ENCODE data around the gene DCDC1. TPM values are rescaled to one million over a fixed set of nuclear protein-coding genes. Genes with fewer than 3 reads are reported as not detected.

DCDC1 gene
- total RNA-seq, 1 experiment from 2014 or later = 0.68 TPM

- CTCF ChIA-PET = no interaction called here
- H3K27ac Mint-ChIP-seq (ENCODE audit: unreplicated experiment) = no peak overlapping the region
- H3K36me3 Mint-ChIP-seq (ENCODE audit: insufficient read depth, unreplicated experiment) = no peaks in the 10 kb centered on the region
- H3K9me3 Mint-ChIP-seq (ENCODE audit: low read depth, unreplicated experiment) = no peaks in the 10 kb centered on the region
- H3K4me1 Mint-ChIP-seq (ENCODE audit: low read depth, unreplicated experiment) = no peaks in the 10 kb centered on the region
- no TSS peak for BruUV-seq (replicated peaks)
- DNase-seq = no peak
- intact Hi-C loops (cut with micrococcal nuclease; ENCODE audit: unreplicated experiment) = no loop called here
- no peak for TF ChIP-seq CTCF (IDR thresholded peaks at IDR 0.05; ENCODE audit: unreplicated experiment)
- H3K4me3 Mint-ChIP-seq (ENCODE audit: low read depth, unreplicated experiment) = no peak overlapping the region
- no peaks in the 10 kb centered on the region for H3K27me3 Mint-ChIP-seq (ENCODE audit: unreplicated experiment)
Measured at GRCh38 chr11:31199378-31199777, 170.2 kb downstream of the DCDC1 start.

- CTCF ChIA-PET = no interaction called here
- Mint-ChIP-seq H3K36me3 (ENCODE audit: insufficient read depth, unreplicated experiment) (no peaks in the 10 kb centered on the region), H3K4me1 (ENCODE audit: low read depth, unreplicated experiment) (no peaks in the 10 kb centered on the region), H3K27me3 (ENCODE audit: unreplicated experiment) (no peaks in the 10 kb centered on the region), H3K4me3 (ENCODE audit: low read depth, unreplicated experiment) (no peak overlapping the region), H3K9me3 (ENCODE audit: low read depth, unreplicated experiment) (peaks cover 4% of the 10 kb centered on the region), H3K27ac (ENCODE audit: unreplicated experiment) (no peak overlapping the region)
- DNase-seq = no peak
- BruUV-seq (replicated peaks) = no TSS peak
- intact Hi-C loops (cut with micrococcal nuclease; ENCODE audit: unreplicated experiment) = no loop called here
- no peak for TF ChIP-seq CTCF (IDR thresholded peaks at IDR 0.05; ENCODE audit: unreplicated experiment)
Measured at GRCh38 chr11:31173926-31174680, 195.4 kb downstream of the DCDC1 start.

- no peak for DNase-seq
- TF ChIP-seq CTCF (IDR thresholded peaks at IDR 0.05; ENCODE audit: unreplicated experiment) = peak; percentile 42
- Mint-ChIP-seq H3K27ac (ENCODE audit: unreplicated experiment) (no peak overlapping the region), H3K36me3 (ENCODE audit: insufficient read depth, unreplicated experiment) (no peaks in the 10 kb centered on the region), H3K9me3 (ENCODE audit: low read depth, unreplicated experiment) (no peaks in the 10 kb centered on the region), H3K27me3 (ENCODE audit: unreplicated experiment) (no peaks in the 10 kb centered on the region), H3K4me1 (ENCODE audit: low read depth, unreplicated experiment) (no peaks in the 10 kb centered on the region), H3K4me3 (ENCODE audit: low read depth, unreplicated experiment) (no peak overlapping the region)
- BruUV-seq (replicated peaks) = no TSS peak
- CTCF ChIA-PET = no interaction called here
- intact Hi-C loops (cut with micrococcal nuclease; ENCODE audit: unreplicated experiment) = no loop called here
Measured at GRCh38 chr11:31160504-31161422, 208.8 kb downstream of the DCDC1 start.

- no peak overlapping the region for H3K27ac Mint-ChIP-seq (ENCODE audit: unreplicated experiment)
- peaks cover 3% of the 10 kb centered on the region for H3K9me3 Mint-ChIP-seq (ENCODE audit: low read depth, unreplicated experiment)
- H3K4me3 Mint-ChIP-seq (ENCODE audit: low read depth, unreplicated experiment) = no peak overlapping the region
- intact Hi-C loops (cut with micrococcal nuclease; ENCODE audit: unreplicated experiment) = no loop called here
- H3K27me3 Mint-ChIP-seq (ENCODE audit: unreplicated experiment) = peaks cover 14% of the 10 kb centered on the region
- H3K36me3 Mint-ChIP-seq (ENCODE audit: insufficient read depth, unreplicated experiment) = no peaks in the 10 kb centered on the region
- BruUV-seq (replicated peaks) = no TSS peak
- H3K4me1 Mint-ChIP-seq (ENCODE audit: low read depth, unreplicated experiment) = no peaks in the 10 kb centered on the region
- no peak for DNase-seq
- CTCF ChIA-PET = no interaction called here
- no peak for TF ChIP-seq CTCF (IDR thresholded peaks at IDR 0.05; ENCODE audit: unreplicated experiment)
Measured at GRCh38 chr11:31150841-31151240, 218.7 kb downstream of the DCDC1 start.

All from Calu3 (cell line).